Measurements from ENCODE around the gene RFTN2. TPM values are rescaled to one million over a fixed set of nuclear protein-coding genes. Genes with fewer than 3 reads are reported as not detected.
A peak's percentile ranks its signal among the peaks of the same experiment; 100 is the strongest.

Gene RFTN2
- total and polyA plus RNA-seq, 8 donors = 0.45 to 13.3 (median 2.1) TPM

- Histone ChIP-seq H3K4me3 (no peak overlapping the region), H3K36me3 (peaks cover 0 to 10% (median 2%) of the 10 kb centered on the region in 4 donors), H3K9me3 (peaks cover 0 to 2% (median 0%) of the 10 kb centered on the region in 4 donors), H3K27ac (no peak overlapping the region), H3K27me3 (no peaks in the 10 kb centered on the region), H3K4me1 (peaks cover 0 to 3% (median under 1%) of the 10 kb centered on the region in 4 donors)
- TF ChIP-seq POLR2A (IDR thresholded peaks at IDR 0.05) (no peak), EP300 (IDR thresholded peaks at IDR 0.05) (no peak), POLR2AphosphoS5 (IDR thresholded peaks at IDR 0.05) (no peak), CTCF (IDR thresholded peaks at IDR 0.05) (no peak)
- intact Hi-C loops (cut with DNase I; ENCODE audit: low total_unique reads) = no loop called here
- peak in 1 of 2 donors; percentile 54 for DNase-seq
- 53 to 85% (median 67%) methylated on average over 1 of the region's 1 CpG for WGBS, 5 donors
Observed at GRCh38 chr2:197620133-197620532, 55.3 kb downstream of the RFTN2 start.

- DNase-seq = peak in 1 of 2 donors; percentile 77
- Histone ChIP-seq H3K27ac (peak overlapping the region in 1 of 5 donors; percentile 5), H3K36me3 (peaks cover 0 to 20% (median 2%) of the 10 kb centered on the region in 4 donors), H3K4me1 (peaks cover 0 to 17% (median 9%) of the 10 kb centered on the region in 4 donors), H3K4me3 (no peak overlapping the region), H3K9me3 (no peaks in the 10 kb centered on the region), H3K27me3 (no peaks in the 10 kb centered on the region)
- intact Hi-C loops (cut with DNase I; ENCODE audit: low total_unique reads) = no loop called here
- 44 to 55% (median 50%) methylated on average over 4 of the region's 4 CpGs for WGBS, 5 donors
- TF ChIP-seq CTCF (IDR thresholded peaks at IDR 0.05) (peak in 2 of 7 experiments; percentile 3 to 18), POLR2AphosphoS5 (IDR thresholded peaks at IDR 0.05) (peak in 1 of 3 donors; percentile 13), POLR2A (IDR thresholded peaks at IDR 0.05) (no peak)
Observed at GRCh38 chr2:197615016-197615652, 60.3 kb downstream of the RFTN2 start.

GRCh38 chr2:197614532-197614931 is 60.9 kb downstream of the RFTN2 start:
- intact Hi-C loops (cut with DNase I; ENCODE audit: low total_unique reads) = no loop called here
- peaks cover 0 to 20% (median 2%) of the 10 kb centered on the region in 4 donors for H3K36me3 ChIP-seq
- H3K9me3 ChIP-seq = no peaks in the 10 kb centered on the region
- no peak overlapping the region for H3K4me3 ChIP-seq
- WGBS, 5 donors = 31 to 67% (median 54%) methylated on average over 3 of the region's 3 CpGs
- DNase-seq = peak in 1 of 2 donors; percentile 38
- H3K27me3 ChIP-seq = no peaks in the 10 kb centered on the region
- peak overlapping the region in 1 of 5 donors; percentile 5 for H3K27ac ChIP-seq
- TF ChIP-seq EP300 (IDR thresholded peaks at IDR 0.05) (no peak), POLR2AphosphoS5 (IDR thresholded peaks at IDR 0.05) (no peak), CTCF (IDR thresholded peaks at IDR 0.05) (no peak), POLR2A (IDR thresholded peaks at IDR 0.05) (no peak)
- peaks cover 0 to 17% (median 9%) of the 10 kb centered on the region in 4 donors for H3K4me1 ChIP-seq

- WGBS, 5 donors = 0 to 29% (median 8%) methylated on average over 1 of the region's 1 CpG
- Histone ChIP-seq H3K9me3 (no peaks in the 10 kb centered on the region), H3K36me3 (peaks cover 0 to 20% (median 2%) of the 10 kb centered on the region in 4 donors), H3K27ac (no peak overlapping the region), H3K4me3 (no peak overlapping the region), H3K4me1 (peaks cover 0 to 17% (median 9%) of the 10 kb centered on the region in 4 donors), H3K27me3 (no peaks in the 10 kb centered on the region)
- intact Hi-C loops (cut with DNase I; ENCODE audit: low total_unique reads) = no loop called here
- peak in 1 of 2 donors; percentile 19 for DNase-seq
- TF ChIP-seq CTCF (IDR thresholded peaks at IDR 0.05) (no peak), POLR2AphosphoS5 (IDR thresholded peaks at IDR 0.05) (no peak), POLR2A (IDR thresholded peaks at IDR 0.05) (no peak), EP300 (IDR thresholded peaks at IDR 0.05) (no peak)
Observed at GRCh38 chr2:197613509-197613987, 61.8 kb downstream of the RFTN2 start.
